ENCODE data around the gene KRT77. TPM values are rescaled to one million over a fixed set of nuclear protein-coding genes. Genes with fewer than 3 reads are reported as not detected.

The KRT77 gene
- total and polyA plus RNA-seq, 8 donors, result 0.03 TPM; not detected in 7

- 89 to 97% (median 92%) methylated on average over 1 of the region's 1 CpG for WGBS, 5 donors
- H3K27ac ChIP-seq, result no peak overlapping the region
- no peak overlapping the region for H3K4me3 ChIP-seq
- DNase-seq, result no peak
- no peaks in the 10 kb centered on the region for H3K9me3 ChIP-seq
- TF ChIP-seq POLR2AphosphoS5 (IDR thresholded peaks at IDR 0.05) (no peak), EP300 (IDR thresholded peaks at IDR 0.05) (no peak), CTCF (IDR thresholded peaks at IDR 0.05) (no peak), POLR2A (IDR thresholded peaks at IDR 0.05) (no peak)
- intact Hi-C loops (cut with DNase I; ENCODE audit: low total_unique reads), result no loop called here
- peaks cover 6 to 14% (median 9%) of the 10 kb centered on the region in 4 donors for H3K4me1 ChIP-seq
- peaks cover 11 to 58% (median 36%) of the 10 kb centered on the region in 3 donors for H3K27me3 ChIP-seq
- no peaks in the 10 kb centered on the region for H3K36me3 ChIP-seq
Observed at GRCh38 chr12:52710730-52711129, 7.4 kb upstream of the KRT77 start.

- WGBS, 5 donors, result 34 to 56% (median 50%) methylated on average over 4 of the region's 4 CpGs
- Histone ChIP-seq H3K36me3 (no peaks in the 10 kb centered on the region), H3K27me3 (peaks cover 0 to 48% (median 10%) of the 10 kb centered on the region in 3 donors), H3K4me3 (no peak overlapping the region), H3K4me1 (no peaks in the 10 kb centered on the region), H3K27ac (no peak overlapping the region), H3K9me3 (no peaks in the 10 kb centered on the region)
- DNase-seq, result no peak
- TF ChIP-seq CTCF (IDR thresholded peaks at IDR 0.05), result no peak
- intact Hi-C loops (cut with DNase I; ENCODE audit: low total_unique reads), result no loop called here
Observed at GRCh38 chr12:52708010-52708409, 4.7 kb upstream of the KRT77 start.

- intact Hi-C loops (cut with DNase I; ENCODE audit: low total_unique reads), result no loop called here
- WGBS, 5 donors, result 68 to 83% (median 77%) methylated on average over 7 of the region's 7 CpGs
- no peak for TF ChIP-seq EP300 (IDR thresholded peaks at IDR 0.05)
- no peak for TF ChIP-seq CTCF (IDR thresholded peaks at IDR 0.05)
- no peak for TF ChIP-seq POLR2AphosphoS5 (IDR thresholded peaks at IDR 0.05)
- TF ChIP-seq POLR2A (IDR thresholded peaks at IDR 0.05), result no peak
Observed at GRCh38 chr12:52704464-52704863, 1.1 kb upstream of the KRT77 start.

GRCh38 chr12:52703878-52704277, 554 bp upstream of the KRT77 start:
- WGBS, 5 donors, result 62 to 70% (median 65%) methylated on average over 1 of the region's 1 CpG
- Histone ChIP-seq H3K4me3 (no peak overlapping the region), H3K4me1 (no peaks in the 10 kb centered on the region), H3K27me3 (peaks cover 0 to 55% (median 9%) of the 10 kb centered on the region in 3 donors), H3K9me3 (no peaks in the 10 kb centered on the region), H3K36me3 (no peaks in the 10 kb centered on the region), H3K27ac (no peak overlapping the region)
- no peak for DNase-seq
- TF ChIP-seq CTCF (IDR thresholded peaks at IDR 0.05) (no peak), EP300 (IDR thresholded peaks at IDR 0.05) (no peak), POLR2AphosphoS5 (IDR thresholded peaks at IDR 0.05) (no peak)
- intact Hi-C loops (cut with DNase I; ENCODE audit: low total_unique reads), result no loop called here

More at GRCh38 chr12:52704464-52704863, 1.1 kb upstream of the KRT77 start:
- Histone ChIP-seq H3K27me3 (peaks cover 0 to 53% (median 9%) of the 10 kb centered on the region in 3 donors), H3K4me3 (no peak overlapping the region), H3K36me3 (no peaks in the 10 kb centered on the region), H3K4me1 (no peaks in the 10 kb centered on the region), H3K27ac (no peak overlapping the region), H3K9me3 (no peaks in the 10 kb centered on the region)
- DNase-seq, result peak in 1 of 2 donors; percentile 30

All from stomach (tissue), 9 donors.